Measurements from ENCODE around the gene CDHR5.

The CDHR5 gene

GRCh38 chr11:653837-654236 lies 29.1 kb upstream of the CDHR5 start:
- TF ChIP-seq GATA3 (IDR thresholded peaks at IDR 0.05; ENCODE audit: low read depth, low read length) (no peak), GATA2 (IDR thresholded peaks at IDR 0.05; ENCODE audit: low read depth, low read length) (no peak)

DNA sequence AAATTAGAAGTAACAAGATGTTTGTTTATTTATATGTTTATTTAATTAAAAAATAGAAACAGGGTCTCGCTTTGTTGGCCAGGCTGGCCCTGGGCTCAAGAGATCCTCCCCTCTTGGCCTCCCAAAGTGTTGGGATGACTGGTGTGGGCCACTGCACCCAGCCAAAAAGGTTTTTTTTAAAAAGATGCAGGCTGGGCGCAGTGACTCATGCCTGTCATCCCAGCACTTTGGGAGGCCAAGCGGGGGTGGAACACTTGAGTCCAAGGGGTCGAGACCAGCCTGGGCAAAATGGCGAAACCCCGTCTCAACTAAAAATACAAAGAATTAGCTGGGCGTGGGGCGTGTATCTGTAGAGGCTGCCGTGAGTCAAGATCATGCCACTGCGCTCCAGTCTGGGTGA lies 25.7 kb upstream of the CDHR5 start:
- no peak for TF ChIP-seq GATA2 (IDR thresholded peaks at IDR 0.05; ENCODE audit: low read depth, low read length)
- no peak for TF ChIP-seq GATA3 (IDR thresholded peaks at IDR 0.05; ENCODE audit: low read depth, low read length)

- TF ChIP-seq GATA3 (IDR thresholded peaks at IDR 0.05; ENCODE audit: low read depth, low read length) (no peak), GATA2 (IDR thresholded peaks at IDR 0.05; ENCODE audit: low read depth, low read length) (no peak)
Observed at GRCh38 chr11:646214-646613, 21.5 kb upstream of the CDHR5 start.

- TF ChIP-seq GATA3 (IDR thresholded peaks at IDR 0.05; ENCODE audit: low read depth, low read length), result no peak
- no peak for TF ChIP-seq GATA2 (IDR thresholded peaks at IDR 0.05; ENCODE audit: low read depth, low read length)
Observed at GRCh38 chr11:645536-645935, 20.8 kb upstream of the CDHR5 start.

DNA sequence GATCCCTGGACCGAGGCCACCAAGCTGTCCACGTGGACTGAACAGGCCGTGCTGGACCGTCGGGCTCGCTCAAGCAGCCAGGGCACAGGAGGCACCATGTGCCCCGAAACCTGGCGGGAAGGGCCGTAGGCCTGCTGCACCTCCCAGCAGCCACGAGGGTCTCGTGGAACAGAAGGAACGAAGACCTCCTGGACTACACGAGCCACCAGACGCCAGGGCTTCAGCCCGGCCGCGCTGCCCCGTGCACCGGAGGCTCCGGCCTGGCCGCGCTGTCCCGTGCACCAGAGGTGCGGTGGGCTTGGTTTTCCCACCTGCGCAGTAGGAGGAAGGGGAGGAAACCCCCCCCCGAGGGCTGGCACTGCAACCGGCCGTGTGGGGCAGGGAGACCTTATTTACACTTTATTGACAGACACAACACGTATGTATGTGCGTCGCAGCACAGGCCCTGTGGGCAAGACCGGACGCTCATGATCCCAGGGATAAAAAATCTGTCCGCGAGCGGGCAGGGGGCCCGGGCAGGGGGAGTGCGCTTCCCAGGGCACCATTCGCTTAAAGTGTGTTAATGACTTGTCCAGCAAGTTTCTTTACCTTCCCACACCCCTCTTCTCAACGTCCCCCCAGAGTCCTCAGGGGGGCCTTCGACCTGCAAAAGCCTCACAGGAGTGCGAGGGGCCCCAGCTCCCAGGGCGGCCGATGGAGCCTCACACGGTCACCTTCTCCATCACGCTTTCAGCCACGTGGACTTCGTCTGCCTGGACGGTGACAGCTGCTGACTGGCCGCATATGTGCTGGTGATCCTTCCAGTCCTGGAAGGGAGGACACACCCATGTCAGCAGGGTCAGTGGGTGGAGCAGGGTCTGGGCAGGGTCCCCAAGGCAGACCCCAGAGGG lies 19.3 kb upstream of the CDHR5 start:
- TF ChIP-seq GATA2 (IDR thresholded peaks at IDR 0.05; ENCODE audit: low read depth, low read length) (no peak), GATA3 (IDR thresholded peaks at IDR 0.05; ENCODE audit: low read depth, low read length) (no peak)

DNA sequence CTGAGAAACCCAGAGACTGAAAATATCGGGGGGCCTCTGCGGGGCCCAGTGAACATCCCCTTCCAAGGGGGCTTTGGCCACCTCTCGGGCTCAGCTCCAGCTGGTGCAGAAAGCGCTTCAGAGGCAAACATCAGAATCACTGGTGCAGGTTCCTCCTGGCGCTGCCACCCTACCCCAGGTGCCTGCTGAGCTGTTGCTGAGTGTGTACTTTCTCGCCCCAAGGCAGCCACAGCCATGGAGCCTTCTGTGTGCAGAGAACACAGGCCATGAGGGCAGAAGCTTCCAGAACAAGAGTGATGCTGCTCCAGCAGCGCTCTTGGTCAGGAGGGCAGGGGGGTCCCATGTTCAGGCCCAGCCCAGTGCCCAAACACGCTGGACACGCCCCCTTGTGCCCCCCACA lies 18.6 kb upstream of the CDHR5 start:
- no peak for TF ChIP-seq GATA3 (IDR thresholded peaks at IDR 0.05; ENCODE audit: low read depth, low read length)
- TF ChIP-seq GATA2 (IDR thresholded peaks at IDR 0.05; ENCODE audit: low read depth, low read length), result no peak

DNA sequence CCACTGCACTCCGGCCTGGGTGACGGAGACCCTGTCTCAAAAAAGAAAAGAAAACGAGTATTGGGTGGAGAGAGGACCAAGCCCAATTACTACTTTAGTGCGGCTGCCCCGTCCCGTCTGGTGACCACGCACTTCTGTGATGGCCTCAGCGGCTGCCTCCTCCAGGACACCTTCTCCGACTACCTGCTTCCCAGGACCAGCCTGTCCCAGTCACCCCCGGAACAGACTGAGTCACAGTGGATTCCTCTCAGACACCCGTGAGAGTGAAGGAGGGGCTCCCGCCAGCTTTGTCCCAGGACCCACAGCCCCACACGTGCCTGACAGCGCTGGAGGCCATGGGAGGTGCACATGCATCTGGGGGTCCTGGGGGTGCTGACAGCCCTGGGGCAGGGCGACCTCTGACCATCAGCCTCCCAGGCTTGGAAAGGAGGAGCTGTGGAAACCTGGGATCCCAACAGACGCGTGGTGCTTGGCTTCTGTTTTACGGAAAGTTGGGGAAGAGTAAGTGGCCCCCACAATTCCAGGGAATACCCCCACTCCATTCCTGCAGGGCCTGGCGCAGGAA lies 17.1 kb upstream of the CDHR5 start:
- TF ChIP-seq GATA2 (IDR thresholded peaks at IDR 0.05; ENCODE audit: low read depth, low read length), result no peak
- TF ChIP-seq GATA3 (IDR thresholded peaks at IDR 0.05; ENCODE audit: low read depth, low read length), result no peak

DNA sequence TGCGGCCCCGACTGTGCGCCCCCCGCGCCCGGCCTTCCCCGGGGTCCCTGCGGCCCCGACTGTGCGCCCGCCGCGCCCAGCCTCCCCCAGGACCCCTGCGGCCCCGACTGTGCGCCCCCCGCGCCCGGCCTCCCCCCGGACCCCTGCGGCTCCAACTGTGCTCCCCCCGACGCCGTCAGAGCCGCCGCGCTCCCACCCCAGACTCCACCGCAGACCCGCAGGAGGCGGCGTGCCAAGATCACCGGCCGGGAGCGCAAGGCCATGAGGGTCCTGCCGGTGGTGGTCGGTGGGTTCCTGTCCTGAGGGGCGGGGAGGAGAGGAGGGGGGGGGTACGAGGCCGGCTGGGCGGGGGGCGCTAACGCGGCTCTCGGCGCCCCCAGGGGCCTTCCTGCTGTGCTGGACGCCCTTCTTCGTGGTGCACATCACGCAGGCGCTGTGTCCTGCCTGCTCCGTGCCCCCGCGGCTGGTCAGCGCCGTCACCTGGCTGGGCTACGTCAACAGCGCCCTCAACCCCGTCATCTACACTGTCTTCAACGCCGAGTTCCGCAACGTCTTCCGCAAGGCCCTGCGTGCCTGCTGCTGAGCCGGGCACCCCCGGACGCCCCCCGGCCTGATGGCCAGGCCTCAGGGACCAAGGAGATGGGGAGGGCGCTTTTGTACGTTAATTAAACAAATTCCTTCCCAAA lies 15.4 kb upstream of the CDHR5 start:
- TF ChIP-seq GATA2 (IDR thresholded peaks at IDR 0.05; ENCODE audit: low read depth, low read length) (no peak), GATA3 (IDR thresholded peaks at IDR 0.05; ENCODE audit: low read depth, low read length) (no peak)

GRCh38 chr11:639332-639955 lies 14.7 kb upstream of the CDHR5 start:
- TF ChIP-seq GATA3 (IDR thresholded peaks at IDR 0.05; ENCODE audit: low read depth, low read length) (no peak), GATA2 (IDR thresholded peaks at IDR 0.05; ENCODE audit: low read depth, low read length) (no peak)

GRCh38 chr11:638631-639331 lies 14.0 kb upstream of the CDHR5 start:
- TF ChIP-seq GATA3 (IDR thresholded peaks at IDR 0.05; ENCODE audit: low read depth, low read length) (no peak), GATA2 (IDR thresholded peaks at IDR 0.05; ENCODE audit: low read depth, low read length) (no peak)

GRCh38 chr11:637593-638521 lies 13.1 kb upstream of the CDHR5 start:
- no peak for TF ChIP-seq GATA3 (IDR thresholded peaks at IDR 0.05; ENCODE audit: low read depth, low read length)
- no peak for TF ChIP-seq GATA2 (IDR thresholded peaks at IDR 0.05; ENCODE audit: low read depth, low read length)

DNA sequence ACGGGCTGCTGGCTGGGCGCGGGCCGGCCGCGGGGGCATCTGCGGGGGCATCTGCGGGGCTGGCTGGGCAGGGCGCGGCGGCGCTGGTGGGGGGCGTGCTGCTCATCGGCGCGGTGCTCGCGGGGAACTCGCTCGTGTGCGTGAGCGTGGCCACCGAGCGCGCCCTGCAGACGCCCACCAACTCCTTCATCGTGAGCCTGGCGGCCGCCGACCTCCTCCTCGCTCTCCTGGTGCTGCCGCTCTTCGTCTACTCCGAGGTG lies 12.5 kb upstream of the CDHR5 start:
- TF ChIP-seq GATA3 (IDR thresholded peaks at IDR 0.05; ENCODE audit: low read depth, low read length), result no peak
- TF ChIP-seq GATA2 (IDR thresholded peaks at IDR 0.05; ENCODE audit: low read depth, low read length), result no peak

All from SH-SY5Y (cell line).